ENCODE data around the gene MAN1A2.

MAN1A2 gene

DNA sequence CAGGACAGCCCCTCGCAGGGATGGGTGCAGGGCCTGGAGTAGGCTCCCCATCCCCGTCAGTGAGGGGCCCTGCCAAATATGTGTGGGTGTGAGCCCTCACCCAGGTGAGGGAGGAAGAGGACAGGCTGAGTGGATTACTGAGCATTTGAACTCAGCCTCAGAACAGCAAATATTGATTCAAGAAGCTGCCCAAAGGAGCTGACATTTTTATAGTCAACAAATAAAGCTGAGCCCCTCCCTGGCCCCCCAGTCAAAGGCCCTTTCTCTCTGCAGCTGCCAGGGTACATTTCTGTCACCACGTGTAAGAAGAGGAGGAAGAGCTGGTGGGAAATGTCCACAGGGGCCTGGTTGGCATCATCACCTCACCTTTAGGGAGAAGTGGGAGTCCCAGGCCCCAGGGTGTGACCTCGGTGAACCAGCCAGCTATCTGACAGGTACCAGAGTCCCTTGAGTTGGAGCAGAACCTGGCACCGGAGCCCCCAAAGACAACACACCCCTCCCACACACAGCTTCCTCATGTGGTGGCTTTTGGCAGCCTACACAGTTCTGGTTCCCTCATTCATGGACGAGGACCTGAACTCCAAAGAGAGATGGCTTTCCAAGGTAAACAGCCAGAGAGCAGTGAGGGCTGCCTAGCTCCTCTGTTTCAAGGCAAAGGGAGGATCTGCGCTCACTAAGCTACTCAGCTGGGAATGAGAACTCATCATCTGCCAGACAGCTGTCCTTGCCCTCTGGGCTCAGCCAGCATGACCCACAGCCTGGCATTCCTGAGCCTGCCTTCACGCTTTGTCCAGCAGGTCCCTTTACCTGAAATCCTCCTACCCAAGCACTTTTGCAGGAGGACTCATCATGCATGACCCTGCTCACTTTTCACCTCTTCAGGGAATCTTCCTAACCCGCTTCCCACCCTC is 195.6 kb downstream of the MAN1A2 start:
- no peak for DNase-seq

DNA sequence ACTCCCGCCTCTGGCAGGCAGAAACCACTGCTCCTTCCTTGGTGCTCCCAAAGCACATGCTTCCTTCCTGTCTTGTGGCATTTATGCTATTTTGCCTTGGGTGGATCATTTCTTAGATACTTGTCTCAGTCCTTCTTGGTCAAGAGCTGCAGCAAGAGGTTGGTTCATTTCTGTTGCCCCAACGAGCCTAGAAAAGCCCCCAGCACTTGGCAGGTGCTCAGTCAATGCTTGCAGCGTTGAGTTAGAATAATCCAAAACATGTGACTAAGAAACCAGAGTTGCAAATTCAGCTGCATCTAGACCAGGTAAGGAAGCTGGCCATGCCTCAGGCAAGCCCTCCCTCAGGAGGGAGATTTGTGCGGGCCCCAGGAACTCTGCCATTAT is 196.2 kb downstream of the MAN1A2 start:
- DNase-seq: no peak

DNA sequence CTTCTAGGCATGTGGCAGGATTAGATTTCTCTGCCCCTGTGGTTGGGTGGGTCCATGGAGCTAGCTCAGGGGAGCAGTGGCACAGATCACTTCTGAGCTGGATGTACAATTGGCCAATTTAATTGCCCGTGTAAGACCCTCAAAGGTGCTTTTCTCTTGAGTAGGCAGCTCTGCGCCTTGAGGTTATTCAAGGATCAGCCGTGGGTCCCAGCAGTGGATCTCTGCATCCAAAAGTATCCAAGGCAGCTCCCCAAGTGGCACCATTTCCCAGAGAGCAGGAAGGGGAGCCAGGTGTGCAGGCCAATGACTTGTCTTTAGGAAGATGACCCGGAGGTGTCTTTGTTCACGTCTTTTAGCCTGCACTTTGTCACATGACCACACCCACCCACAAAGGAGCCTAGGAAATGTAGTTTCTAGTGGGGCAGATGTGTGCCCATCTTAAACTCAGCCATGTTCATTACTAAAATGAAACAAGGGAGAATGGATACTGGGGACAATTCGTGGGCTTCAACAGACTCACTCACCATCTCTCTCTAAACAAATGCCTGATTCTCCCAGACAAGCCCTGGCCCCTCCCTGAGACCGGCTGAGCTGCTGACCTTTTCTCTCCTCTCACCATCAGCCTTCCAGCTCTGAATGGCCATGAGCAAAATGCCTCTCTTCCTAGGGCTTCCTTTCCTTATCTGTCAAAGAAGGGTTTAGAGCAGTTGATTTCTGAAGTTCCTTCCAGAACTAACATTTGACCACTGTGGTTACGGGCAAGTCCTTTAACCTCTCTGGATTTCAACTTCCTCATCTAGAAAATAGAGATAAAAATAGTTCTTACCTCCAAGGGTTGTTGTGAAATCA is 197.2 kb downstream of the MAN1A2 start:
- no peak for DNase-seq

- DNase-seq: no peak
Measured at GRCh38 chr1:117565076-117565556, 197.9 kb downstream of the MAN1A2 start.

DNA sequence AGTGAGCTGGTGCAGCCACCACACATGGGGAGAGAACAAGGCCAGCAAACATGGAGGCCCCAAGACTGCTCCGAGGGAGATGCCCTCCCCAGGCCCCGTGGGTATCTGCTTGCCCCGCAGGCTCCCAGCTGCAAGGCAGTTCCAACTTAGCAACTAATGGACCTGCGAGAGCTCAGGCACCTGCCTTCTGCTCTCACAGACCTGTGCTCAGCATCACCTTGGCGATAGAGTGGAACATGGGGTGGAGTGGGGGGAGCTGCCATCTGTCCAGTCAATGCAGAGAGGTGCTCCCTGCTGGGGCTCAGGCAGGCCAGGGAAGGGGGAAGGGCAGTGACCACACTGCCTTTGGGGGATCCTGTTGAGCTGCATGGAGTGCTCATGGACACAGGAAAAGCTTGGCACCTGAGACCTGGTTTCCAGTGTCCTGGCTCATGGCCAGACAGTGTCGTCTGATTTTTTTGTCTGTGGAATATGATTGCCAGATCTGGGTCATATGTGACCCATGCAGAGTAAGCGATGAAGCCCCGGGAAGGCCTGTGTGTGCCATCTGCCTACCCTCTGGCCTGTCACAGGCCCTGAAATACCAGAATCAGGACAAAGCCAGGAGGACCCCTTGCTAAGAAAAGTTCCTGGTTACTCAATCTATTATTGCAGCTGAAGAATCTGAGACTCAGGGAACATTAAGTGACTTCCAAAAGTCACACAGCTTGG is 198.7 kb downstream of the MAN1A2 start:
- no peak for DNase-seq

GRCh38 chr1:117566556-117566955 is 199.3 kb downstream of the MAN1A2 start:
- no peak for DNase-seq

DNA sequence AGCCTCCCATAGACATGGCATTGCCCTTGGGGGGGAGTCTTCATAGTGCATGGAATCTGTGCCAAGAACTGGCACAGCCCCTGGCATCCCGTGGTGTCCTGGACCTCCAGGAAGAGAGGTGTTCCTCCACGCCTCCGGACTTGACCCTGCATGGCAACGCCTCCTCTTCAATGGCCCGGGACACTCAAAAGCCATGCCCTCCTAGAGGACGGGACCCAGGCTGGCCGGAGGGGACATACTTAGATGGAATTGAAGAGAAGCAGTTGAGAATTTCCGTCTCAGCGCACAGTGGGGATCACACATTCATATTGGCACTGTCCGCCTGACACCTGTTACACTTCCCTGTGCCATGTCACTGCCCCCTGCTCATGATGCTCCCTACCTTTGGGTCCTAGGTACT is 200.2 kb downstream of the MAN1A2 start:
- DNase-seq: no peak

GRCh38 chr1:117567976-117568375 is 200.7 kb downstream of the MAN1A2 start:
- DNase-seq: no peak

DNA sequence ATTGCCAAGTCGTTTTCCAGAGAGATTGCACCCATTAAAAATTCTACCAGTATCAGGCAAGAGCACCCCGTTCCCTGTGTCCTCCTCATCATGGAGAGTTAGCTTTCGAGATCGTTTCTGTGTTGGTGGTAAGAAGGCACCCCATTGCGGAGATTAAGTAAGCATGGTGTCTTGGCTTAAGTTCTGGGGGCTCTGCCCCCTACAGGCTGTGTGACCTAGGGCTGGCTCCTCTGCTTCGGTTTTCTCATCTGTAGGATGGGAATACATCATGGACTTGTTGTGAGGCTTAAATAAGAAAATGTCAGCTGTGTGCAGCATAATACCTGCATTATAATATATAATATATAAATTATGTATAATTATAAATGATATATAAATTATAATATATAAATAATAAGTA is 201.8 kb downstream of the MAN1A2 start:
- DNase-seq: no peak

- no peak for DNase-seq
Measured at GRCh38 chr1:117569856-117570255, 202.6 kb downstream of the MAN1A2 start.

DNA sequence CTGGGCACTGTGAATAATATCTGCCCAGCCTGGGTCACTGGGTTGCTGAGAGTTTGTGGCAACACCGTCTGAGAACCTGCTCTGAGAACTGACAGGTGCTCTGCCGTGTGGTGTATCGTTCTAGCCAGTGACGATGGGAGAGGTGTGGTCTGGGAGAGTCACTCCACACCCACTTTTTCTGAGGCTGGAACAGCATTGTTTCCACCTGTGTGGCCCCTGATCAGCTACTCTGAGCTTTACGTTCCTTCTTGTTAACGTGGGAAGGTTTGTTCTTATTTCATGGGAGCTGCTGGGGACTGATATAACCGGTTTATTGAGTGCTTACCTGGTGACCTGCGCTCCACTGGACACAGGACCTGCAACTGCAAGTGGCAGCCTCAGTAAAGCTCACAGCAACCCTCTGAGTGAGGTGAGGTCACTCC is 203.8 kb downstream of the MAN1A2 start:
- DNase-seq: no peak

DNA sequence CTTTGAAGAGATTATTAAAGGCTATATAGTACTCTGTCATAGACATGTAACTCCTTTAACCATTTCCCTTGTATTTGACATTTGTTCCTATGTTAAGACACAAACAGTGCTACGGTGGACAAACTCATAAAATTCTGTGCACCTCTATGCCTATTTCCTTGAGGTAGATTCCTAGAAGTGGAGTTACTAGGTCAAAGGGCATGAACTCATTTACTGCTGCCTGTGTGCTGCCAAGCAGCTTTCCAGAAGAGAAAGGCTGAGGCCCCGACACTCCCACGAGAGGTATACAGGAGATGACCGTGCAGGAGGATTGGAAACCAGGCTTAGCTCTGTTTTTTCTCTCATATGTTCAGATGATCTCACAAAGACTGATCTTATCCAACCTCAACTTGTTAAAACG is 204.2 kb downstream of the MAN1A2 start:
- DNase-seq: no peak

GRCh38 chr1:117572546-117572945 is 205.3 kb downstream of the MAN1A2 start:
- DNase-seq: no peak

DNA sequence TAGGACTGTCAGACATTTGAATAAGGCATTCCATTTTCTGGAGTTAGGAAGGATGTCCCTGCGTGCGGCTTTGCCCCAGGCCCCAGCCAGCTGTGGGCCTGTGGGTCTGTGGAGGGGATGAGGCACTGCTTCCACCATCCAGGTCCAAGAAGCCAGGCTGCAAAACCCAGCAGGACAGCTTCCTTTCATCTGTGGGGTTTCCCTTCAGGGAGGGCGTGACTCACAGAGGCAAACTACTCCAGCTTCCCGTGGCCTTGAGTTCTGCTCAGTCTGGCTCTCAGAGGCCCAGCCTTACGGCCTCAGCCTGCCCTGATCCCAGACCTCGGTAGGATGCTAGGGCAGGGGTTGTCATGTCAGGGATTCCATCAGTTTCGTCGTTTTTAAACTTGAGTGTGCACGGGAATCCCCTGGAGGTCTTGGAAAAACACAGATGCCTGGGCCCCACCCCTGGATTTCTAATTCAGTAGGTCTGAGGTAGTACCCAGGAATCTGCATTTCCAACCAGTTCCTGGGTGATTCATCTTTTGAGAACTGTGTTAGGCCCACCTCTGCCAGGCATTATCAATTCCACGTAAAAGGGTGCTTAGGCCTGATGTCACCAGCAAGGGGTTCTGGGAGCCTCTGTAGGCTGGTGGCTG is 206.3 kb downstream of the MAN1A2 start:
- no peak for DNase-seq

DNA sequence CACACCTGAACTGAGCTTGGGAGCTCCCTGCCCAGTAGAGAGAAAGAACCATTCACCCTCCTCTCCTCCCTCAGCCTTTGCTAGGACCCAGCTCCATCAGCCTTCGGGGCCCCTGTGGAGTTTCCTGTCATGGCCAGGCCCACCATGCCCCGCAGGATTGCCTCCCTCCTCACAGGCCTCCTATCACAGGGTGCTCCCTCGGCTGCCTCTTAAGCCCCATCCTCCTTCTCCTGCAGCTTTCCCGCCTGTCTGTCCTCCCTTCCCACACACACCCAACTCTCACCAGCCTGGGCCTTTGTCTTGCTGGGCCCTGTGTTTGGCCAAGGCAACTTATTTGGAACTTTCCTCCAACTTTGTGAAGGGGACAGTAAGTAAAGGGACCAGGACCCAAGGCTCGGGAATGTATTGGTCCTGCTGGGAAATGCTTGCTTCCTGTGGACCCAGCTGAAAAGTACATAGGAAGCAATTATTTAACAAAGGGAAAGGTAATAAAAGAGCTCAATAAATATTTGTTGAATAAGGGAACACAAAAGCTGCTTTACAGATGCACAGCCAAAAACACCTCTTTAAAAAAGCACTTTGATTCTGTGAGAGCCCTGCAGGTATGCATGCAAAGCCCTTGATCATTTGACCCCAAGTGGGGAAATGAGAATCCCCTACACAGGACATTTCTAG is 207.0 kb downstream of the MAN1A2 start:
- DNase-seq: no peak

DNA sequence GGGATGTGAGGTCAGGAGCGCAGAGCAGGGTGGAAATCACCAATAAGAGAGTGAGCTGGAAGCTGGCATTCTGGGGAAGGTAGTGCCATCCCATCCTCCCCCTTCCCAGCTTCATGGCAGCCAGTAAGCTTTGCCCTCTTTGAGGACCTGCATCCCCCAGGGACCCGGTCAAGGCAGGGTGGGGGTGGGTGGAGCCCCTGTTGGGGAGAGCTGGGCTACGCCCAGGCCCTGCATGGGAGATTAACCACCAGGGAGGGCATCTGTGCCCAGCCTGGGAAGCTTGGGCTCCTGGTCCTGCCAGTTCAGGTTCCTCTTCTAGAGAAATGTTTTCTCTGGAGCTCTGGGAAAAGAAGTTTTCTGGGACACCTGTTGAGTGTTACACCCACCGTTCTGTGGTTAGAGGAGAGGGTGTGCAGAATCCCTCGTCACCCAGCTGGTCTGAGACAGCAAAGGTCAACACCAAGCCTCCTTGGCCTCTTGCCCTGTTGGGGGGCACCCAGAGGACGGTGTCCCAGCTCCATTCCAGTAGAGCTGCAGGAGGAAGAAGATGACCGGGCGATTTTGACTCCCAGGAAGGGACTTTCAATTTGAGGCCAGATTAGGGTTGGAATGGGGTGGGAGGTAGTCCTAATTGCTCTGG is 208.5 kb downstream of the MAN1A2 start:
- DNase-seq: peak; percentile 2

GRCh38 chr1:117576236-117576635 is 209.0 kb downstream of the MAN1A2 start:
- DNase-seq: no peak

- peak; percentile 2 for DNase-seq
Measured at GRCh38 chr1:117577191-117577885, 210.1 kb downstream of the MAN1A2 start.

- peak; percentile 3 for DNase-seq
Measured at GRCh38 chr1:117578466-117578865, 211.2 kb downstream of the MAN1A2 start.

Data from right forelimb (tissue), 1 donor.